Neural progenitor cell (in vitro differentiated cells): Measurements from ENCODE around the gene ACSM3. TPM values are rescaled to one million over a fixed set of nuclear protein-coding genes. Genes with fewer than 3 reads are reported as not detected.
A peak's percentile ranks its signal among the peaks of the same experiment; 100 is the strongest.
"Not testable (repeated sequence)": the region's sequence is repeated elsewhere in the genome, so short reads cannot be mapped to it uniquely, and the experiment has no call there.

Source experiments
- DNase-seq: peaks from one replicate; pipeline ENCODE4 v3.0.0-alpha.2; 2016; ENCODE audit warnings: low spot score
- H2AFZ ChIP-seq: fragments of 200-600 bp; sonication (generic); replicated peaks from 2 replicates; pipeline ENCODE4 v1.6.1; 2016; ENCODE audit warnings: antibody characterized with exemption
- H3F3A ChIP-seq: fragments of 200-600 bp; sonication (generic); 2 replicates; pipeline ENCODE4 v1.6.1; 2016; ENCODE audit warnings: antibody characterized with exemption, low read depth
- H3K27ac ChIP-seq: fragments of 200-600 bp; sonication (generic); 2 replicates; pipeline ENCODE4 v1.5.1; 2016; ENCODE audit warnings: mild to moderate bottlenecking
- H3K27me3 ChIP-seq: fragments of 200-600 bp; sonication (generic); 2 replicates; pipeline ENCODE4 v1.6.1; 2016; ENCODE audit warnings: mild to moderate bottlenecking, moderate library complexity
- H3K36me3 ChIP-seq: fragments of 200-600 bp; sonication (generic); 2 replicates; pipeline ENCODE4 v1.5.1; 2016
- H3K4me1 ChIP-seq: fragments of 200-600 bp; sonication (generic); 2 replicates; pipeline ENCODE4 v1.6.1; 2016; ENCODE audit warnings: mixed run types
- H3K4me2 ChIP-seq: fragments of 200-600 bp; sonication (generic); 2 replicates; pipeline ENCODE4 v1.6.1; 2016
- H3K4me3 ChIP-seq: fragments of 200-600 bp; sonication (generic); 2 replicates; pipeline ENCODE4 v1.5.1; 2016
- H3K79me2 ChIP-seq: fragments of 200-600 bp; sonication (generic); 2 replicates; pipeline ENCODE4 v1.6.1; 2016; ENCODE audit warnings: low read depth
- H3K9ac ChIP-seq: fragments of 200-600 bp; sonication (generic); 2 replicates; pipeline ENCODE4 v1.6.1; 2016
- H3K9me3 ChIP-seq: fragments of 200-600 bp; sonication (generic); 2 replicates; pipeline ENCODE4 v1.5.1; 2016; ENCODE audit warnings: low read depth
- H4K20me1 ChIP-seq: fragments of 200-600 bp; sonication (generic); 2 replicates; pipeline ENCODE4 v1.6.1; 2016; ENCODE audit warnings: low read depth
- H3K27ac Mint-ChIP-seq: 3 replicates; pipeline ENCODE4 v1.8.0; 2021; ENCODE audit warnings: mixed read lengths
- H3K27me3 Mint-ChIP-seq: 2 replicates; pipeline ENCODE4 v1.8.0; 2022; ENCODE audit warnings: low read depth, mild to moderate bottlenecking, inconsistent platforms, moderate library complexity, mixed read lengths; ENCODE audit not compliant: insufficient read depth
- H3K36me3 Mint-ChIP-seq: 3 replicates; pipeline ENCODE4 v1.8.0; 2021; ENCODE audit warnings: mixed read lengths
- H3K4me1 Mint-ChIP-seq: 3 replicates; pipeline ENCODE4 v1.8.0; 2021; ENCODE audit warnings: mixed read lengths
- H3K4me3 Mint-ChIP-seq: 3 replicates; pipeline ENCODE4 v1.8.0; 2021; ENCODE audit warnings: mild to moderate bottlenecking, moderate library complexity, mixed read lengths
- H3K9me3 Mint-ChIP-seq: 3 replicates; pipeline ENCODE4 v1.8.0; 2020; ENCODE audit warnings: mixed read lengths
- CTCF ChIP-seq: fragments of 200-600 bp; sonication (generic); IDR thresholded peaks from 2 replicates; pipeline ENCODE4 v1.5.1; 2017; ENCODE audit warnings: antibody characterized with exemption, mild to moderate bottlenecking
- EZH2 ChIP-seq: fragments of 200-600 bp; sonication (generic); IDR thresholded peaks from 2 replicates; pipeline ENCODE4 v1.6.1; 2017; ENCODE audit warnings: antibody characterized with exemption, mild to moderate bottlenecking, moderate library complexity
- EZH2phosphoT487 ChIP-seq: fragments of 200-600 bp; sonication (generic); IDR thresholded peaks from 2 replicates; pipeline ENCODE4 v1.6.1; 2017; ENCODE audit warnings: antibody characterized with exemption
- total RNA-seq: library from RNA; depleted of rRNA; stranded (reverse); fragments of >200 nt; gene quantifications from 2 replicates; pipeline ENCODE4 v1.2.3, GENCODE V29; 2015; ENCODE audit warnings: low replicate concordance

Gene ACSM3
- total RNA-seq, 1 donor from 2014 or later = 3.8 TPM

- DNase-seq = no peak
- H3K4me1 Mint-ChIP-seq = peaks cover 4% of the 10 kb centered on the region
These were observed 37.5 kb downstream of the ACSM3 start for GRCh38 chr16:20801278-20801677.

GRCh38 chr16:20803192-20803560 is 39.4 kb downstream of the ACSM3 start:
- H3K4me3 Mint-ChIP-seq = no peak overlapping the region

More at GRCh38 chr16:20801278-20801677, 37.5 kb downstream of the ACSM3 start:
- Histone ChIP-seq H3K4me1 (peaks cover 4% of the 10 kb centered on the region), H3K4me2 (no peak overlapping the region), H3K27me3 (no peaks in the 10 kb centered on the region), H2AFZ (no peak overlapping the region), H3K9ac (no peak overlapping the region), H3K27ac (no peak overlapping the region), H3K79me2 (peaks cover 12% of the 10 kb centered on the region), H3K9me3 (no peaks in the 10 kb centered on the region), H3F3A (no peaks in the 10 kb centered on the region), H3K36me3 (peaks cover 11% of the 10 kb centered on the region), H3K4me3 (no peak overlapping the region), H4K20me1 (no peaks in the 10 kb centered on the region)
- no peak overlapping the region for H3K4me3 Mint-ChIP-seq
- no peak for TF ChIP-seq EZH2phosphoT487
- peaks cover 6% of the 10 kb centered on the region for H3K36me3 Mint-ChIP-seq
- H3K27me3 Mint-ChIP-seq = no peaks in the 10 kb centered on the region
- H3K27ac Mint-ChIP-seq = no peak overlapping the region
- H3K9me3 Mint-ChIP-seq = no peaks in the 10 kb centered on the region

GRCh38 chr16:20803561-20804214 is 39.9 kb downstream of the ACSM3 start:
- no peak overlapping the region for H3K9ac ChIP-seq
- peaks cover 18% of the 10 kb centered on the region for H3K79me2 ChIP-seq
- peaks cover 9% of the 10 kb centered on the region for H3K4me1 ChIP-seq
- no peaks in the 10 kb centered on the region for H3K27me3 Mint-ChIP-seq
- H3K9me3 ChIP-seq = no peaks in the 10 kb centered on the region
- H3K4me2 ChIP-seq = no peak overlapping the region
- H3K36me3 ChIP-seq = peaks cover 5% of the 10 kb centered on the region
- H3K4me3 ChIP-seq = no peak overlapping the region
- no peak overlapping the region for H2AFZ ChIP-seq
- H3K27me3 ChIP-seq = no peaks in the 10 kb centered on the region
- H4K20me1 ChIP-seq = no peaks in the 10 kb centered on the region
- no peaks in the 10 kb centered on the region for H3K9me3 Mint-ChIP-seq
- no peak for DNase-seq
- H3K4me3 Mint-ChIP-seq = no peak overlapping the region
- no peak overlapping the region for H3K27ac Mint-ChIP-seq
- H3K36me3 Mint-ChIP-seq = peaks cover 5% of the 10 kb centered on the region
- TF ChIP-seq CTCF (no peak), EZH2phosphoT487 (no peak), EZH2 (no peak)
- H3K4me1 Mint-ChIP-seq = peaks cover 7% of the 10 kb centered on the region
- peaks cover 14% of the 10 kb centered on the region for H3F3A ChIP-seq
- no peak overlapping the region for H3K27ac ChIP-seq

More at GRCh38 chr16:20803192-20803560, 39.4 kb downstream of the ACSM3 start:
- Mint-ChIP-seq H3K27me3 (no peaks in the 10 kb centered on the region), H3K9me3 (no peaks in the 10 kb centered on the region), H3K27ac (no peak overlapping the region), H3K4me1 (peaks cover 5% of the 10 kb centered on the region), H3K36me3 (peaks cover 3% of the 10 kb centered on the region)
- Histone ChIP-seq H2AFZ (no peak overlapping the region), H3K27ac (no peak overlapping the region), H3K9ac (no peak overlapping the region), H3K79me2 (peaks cover 18% of the 10 kb centered on the region), H3K36me3 (peaks cover 5% of the 10 kb centered on the region), H3K4me3 (no peak overlapping the region), H3K4me1 (peaks cover 9% of the 10 kb centered on the region), H3K9me3 (no peaks in the 10 kb centered on the region), H4K20me1 (no peaks in the 10 kb centered on the region), H3F3A (peaks cover 14% of the 10 kb centered on the region), H3K27me3 (no peaks in the 10 kb centered on the region), H3K4me2 (no peak overlapping the region)
- no peak for TF ChIP-seq EZH2
- TF ChIP-seq CTCF = no peak
- no peak for TF ChIP-seq EZH2phosphoT487
- no peak for DNase-seq

- not testable (repeated sequence) for H3K27ac ChIP-seq, H3K27me3 Mint-ChIP-seq, DNase-seq, H3K36me3 ChIP-seq, H3K4me1 Mint-ChIP-seq, H3K9me3 ChIP-seq, H3K4me1 ChIP-seq, H3K27me3 ChIP-seq, H3K36me3 Mint-ChIP-seq, H3K9me3 Mint-ChIP-seq, H4K20me1 ChIP-seq
- peak overlapping the region; percentile 99 for H3K27ac Mint-ChIP-seq
- Histone ChIP-seq H3K79me2 (peaks cover 18% of the 10 kb centered on the region), H3K4me2 (peak overlapping the region; percentile 89), H3K9ac (peak overlapping the region; percentile 40), H3F3A (peaks cover 14% of the 10 kb centered on the region), H2AFZ (peak overlapping the region; percentile 98), H3K4me3 (peak overlapping the region; percentile 78)
- H3K4me3 Mint-ChIP-seq = peak overlapping the region; percentile 98
These were observed 41.9 kb downstream of the ACSM3 start for GRCh38 chr16:20805684-20806167.
